Astrocyte (in vitro differentiated cells and primary cell): ENCODE results near the gene CDC42EP1. TPM values are rescaled to one million over a fixed set of nuclear protein-coding genes. Genes with fewer than 3 reads are reported as not detected.

Source experiments
- DNase-seq: peaks from one replicate; pipeline ENCODE4 v3.0.0-alpha.2; 2010; ENCODE audit warnings: low read depth
- FAIRE-seq: peaks from 2 replicates; lab custom pipeline; 2011; peaks lifted over from hg19 to GRCh38; lab: Jason Lieb, UNC
- H2AFZ ChIP-seq: 2 replicates; pipeline ENCODE4 v1.6.0; 2012; ENCODE audit warnings: low read depth, low read length, inconsistent platforms
- H3K27ac ChIP-seq: 2 replicates; pipeline ENCODE4 v1.5.1; 2011; ENCODE audit warnings: low read depth, low read length, inconsistent platforms
- H3K27me3 ChIP-seq: 2 replicates; pipeline ENCODE4 v1.6.0; 2011; ENCODE audit warnings: low read length, inconsistent platforms; ENCODE audit not compliant: insufficient read depth
- H3K36me3 ChIP-seq: 2 replicates; pipeline ENCODE4 v1.5.1; 2011; ENCODE audit warnings: low read length, inconsistent platforms; ENCODE audit not compliant: insufficient read depth
- H3K4me1 ChIP-seq: 2 replicates; pipeline ENCODE4 v1.5.1; 2011; ENCODE audit warnings: low read length, inconsistent platforms; ENCODE audit not compliant: insufficient read depth
- H3K4me2 ChIP-seq: 2 replicates; pipeline ENCODE4 v1.6.0; 2012; ENCODE audit warnings: low read length, inconsistent platforms
- H3K4me3 ChIP-seq: 2 replicates; pipeline ENCODE4 v1.5.1; 2011; ENCODE audit warnings: low read depth, mild to moderate bottlenecking, low read length, inconsistent platforms; ENCODE audit not compliant: insufficient read depth
- H3K79me2 ChIP-seq: 2 replicates; pipeline ENCODE4 v1.6.0; 2012; ENCODE audit warnings: mild to moderate bottlenecking, low read length, inconsistent platforms; ENCODE audit not compliant: insufficient read depth
- H3K9ac ChIP-seq: 2 replicates; pipeline ENCODE4 v1.6.0; 2012; ENCODE audit warnings: mild to moderate bottlenecking, low read length, inconsistent platforms
- H3K9me3 ChIP-seq: 2 replicates; pipeline ENCODE4 v1.5.1; 2012; ENCODE audit warnings: low read depth, mild to moderate bottlenecking, low read length, inconsistent platforms; ENCODE audit not compliant: insufficient read depth
- H4K20me1 ChIP-seq: 2 replicates; pipeline ENCODE4 v1.6.0; 2012; ENCODE audit warnings: low read length, inconsistent platforms; ENCODE audit not compliant: insufficient read depth
- H3K27ac Mint-ChIP-seq: one replicate; pipeline ENCODE4 v1.8.0; 2021; ENCODE audit warnings: mild to moderate bottlenecking, mixed read lengths; ENCODE audit not compliant: unreplicated experiment
- H3K27me3 Mint-ChIP-seq: one replicate; pipeline ENCODE4 v1.8.0; 2021; ENCODE audit warnings: low read depth, mixed read lengths; ENCODE audit not compliant: unreplicated experiment
- H3K36me3 Mint-ChIP-seq: one replicate; pipeline ENCODE4 v1.8.0; 2021; ENCODE audit warnings: low read depth, mixed read lengths; ENCODE audit not compliant: unreplicated experiment
- H3K4me1 Mint-ChIP-seq: one replicate; pipeline ENCODE4 v1.8.0; 2021; ENCODE audit warnings: low read depth, mixed read lengths; ENCODE audit not compliant: unreplicated experiment
- H3K4me3 Mint-ChIP-seq: one replicate; pipeline ENCODE4 v1.8.0; 2021; ENCODE audit warnings: mild to moderate bottlenecking, moderate library complexity, mixed read lengths; ENCODE audit not compliant: unreplicated experiment
- H3K9me3 Mint-ChIP-seq: one replicate; pipeline ENCODE4 v1.8.0; 2021; ENCODE audit warnings: mild to moderate bottlenecking, mixed read lengths; ENCODE audit not compliant: unreplicated experiment
- CTCF ChIP-seq: IDR thresholded peaks from 2 replicates; pipeline ENCODE4 v1.5.1; 2011; ENCODE audit warnings: low read depth, mild to moderate bottlenecking, inconsistent platforms, low read length, moderate library complexity; ENCODE audit not compliant: insufficient read depth
- EZH2 ChIP-seq: IDR thresholded peaks from 2 replicates; pipeline ENCODE4 v1.6.1; 2012; ENCODE audit warnings: mild to moderate bottlenecking, low read length, inconsistent platforms; ENCODE audit not compliant: insufficient read depth
- total RNA-seq: library from RNA; stranded (reverse); gene quantifications from 2 replicates; pipeline ENCODE4 v1.2.1, GENCODE V29; 2021

Gene CDC42EP1
- total RNA-seq, 1 donor from 2014 or later: 106 TPM

GRCh38 chr22:37604074-37604473 is 43.8 kb downstream of the CDC42EP1 start:
- Histone ChIP-seq H3K27ac (no peak overlapping the region), H3K79me2 (peaks cover 2% of the 10 kb centered on the region), H4K20me1 (no peaks in the 10 kb centered on the region), H3K4me2 (no peak overlapping the region), H3K9ac (no peak overlapping the region), H3K27me3 (peaks cover 5% of the 10 kb centered on the region), H3K36me3 (no peaks in the 10 kb centered on the region), H3K4me3 (no peak overlapping the region), H3K4me1 (peaks cover 8% of the 10 kb centered on the region), H2AFZ (no peak overlapping the region), H3K9me3 (no peaks in the 10 kb centered on the region)
- peaks cover 4% of the 10 kb centered on the region for H3K4me1 Mint-ChIP-seq
- H3K27ac Mint-ChIP-seq: no peak overlapping the region
- DNase-seq (no peak), FAIRE-seq (no peak)
- H3K4me3 Mint-ChIP-seq: no peak overlapping the region
- no peaks in the 10 kb centered on the region for H3K9me3 Mint-ChIP-seq
- H3K36me3 Mint-ChIP-seq: no peaks in the 10 kb centered on the region
- TF ChIP-seq CTCF (no peak), EZH2 (no peak)
- H3K27me3 Mint-ChIP-seq: no peaks in the 10 kb centered on the region

- no peaks in the 10 kb centered on the region for H3K36me3 ChIP-seq
- H3K4me3 Mint-ChIP-seq: no peak overlapping the region
- TF ChIP-seq EZH2 (no peak), CTCF (no peak)
- no peak overlapping the region for H3K27ac ChIP-seq
- no peaks in the 10 kb centered on the region for H4K20me1 ChIP-seq
- H3K4me2 ChIP-seq: no peak overlapping the region
- no peak overlapping the region for H3K9ac ChIP-seq
- FAIRE-seq: no peak
- no peaks in the 10 kb centered on the region for H3K9me3 ChIP-seq
- peak overlapping the region; percentile 19 for H2AFZ ChIP-seq
- DNase-seq: no peak
- H3K4me1 ChIP-seq: peaks cover 13% of the 10 kb centered on the region
- peaks cover 5% of the 10 kb centered on the region for H3K27me3 ChIP-seq
- no peak overlapping the region for H3K4me3 ChIP-seq
- H3K36me3 Mint-ChIP-seq: no peaks in the 10 kb centered on the region
- H3K27ac Mint-ChIP-seq: no peak overlapping the region
- H3K79me2 ChIP-seq: peaks cover 10% of the 10 kb centered on the region
- H3K9me3 Mint-ChIP-seq: no peaks in the 10 kb centered on the region
- peaks cover 4% of the 10 kb centered on the region for H3K4me1 Mint-ChIP-seq
- no peaks in the 10 kb centered on the region for H3K27me3 Mint-ChIP-seq
Measured at GRCh38 chr22:37604875-37605274, 44.6 kb downstream of the CDC42EP1 start.

- no peak overlapping the region for H3K9ac ChIP-seq
- no peaks in the 10 kb centered on the region for H3K36me3 ChIP-seq
- peaks cover 3% of the 10 kb centered on the region for H3K27me3 ChIP-seq
- TF ChIP-seq CTCF (peak; percentile 90), EZH2 (no peak)
- Mint-ChIP-seq H3K4me1 (peaks cover 7% of the 10 kb centered on the region), H3K27me3 (no peaks in the 10 kb centered on the region), H3K27ac (no peak overlapping the region), H3K36me3 (no peaks in the 10 kb centered on the region), H3K4me3 (peak overlapping the region; percentile 88), H3K9me3 (no peaks in the 10 kb centered on the region)
- H3K79me2 ChIP-seq: peaks cover 30% of the 10 kb centered on the region
- no peak for FAIRE-seq
- peaks cover 16% of the 10 kb centered on the region for H3K4me1 ChIP-seq
- H3K4me3 ChIP-seq: no peak overlapping the region
- no peak overlapping the region for H3K27ac ChIP-seq
- no peaks in the 10 kb centered on the region for H3K9me3 ChIP-seq
- H4K20me1 ChIP-seq: peaks cover 9% of the 10 kb centered on the region
- peak overlapping the region; percentile 6 for H2AFZ ChIP-seq
- DNase-seq: no peak
- peak overlapping the region; percentile 100 for H3K4me2 ChIP-seq
Measured at GRCh38 chr22:37607010-37607934, 47.0 kb downstream of the CDC42EP1 start.
